Breast epithelium (tissue), 3 donors: ENCODE data around the gene ZRSR2.

Experiments used
- POLR2A ChIP-seq: fragments of 450-650 bp; IDR thresholded peaks from one replicate; pipeline ENCODE4 v1.6.1; 2016; ENCODE audit warnings: antibody characterized with exemption, mild to moderate bottlenecking, moderate library complexity
- POLR2AphosphoS5 ChIP-seq, 3 donors: sonication (generic); formaldehyde crosslinking; IDR thresholded peaks; one replicate each; pipeline ENCODE4 v1.6.1; 2017; ENCODE audit warnings: antibody characterized with exemption in 3 of 3
- TF ChIP-seq, protein P1 (sequence below), 3 donors: fragments of 450-650 bp; IDR thresholded peaks; one replicate each; pipeline ENCODE4 v1.5.1; 2016 to 2017; ENCODE audit warnings: antibody characterized with exemption in 3 of 3, mild to moderate bottlenecking in 3 of 3, moderate library complexity in 3 of 3

DNA sequence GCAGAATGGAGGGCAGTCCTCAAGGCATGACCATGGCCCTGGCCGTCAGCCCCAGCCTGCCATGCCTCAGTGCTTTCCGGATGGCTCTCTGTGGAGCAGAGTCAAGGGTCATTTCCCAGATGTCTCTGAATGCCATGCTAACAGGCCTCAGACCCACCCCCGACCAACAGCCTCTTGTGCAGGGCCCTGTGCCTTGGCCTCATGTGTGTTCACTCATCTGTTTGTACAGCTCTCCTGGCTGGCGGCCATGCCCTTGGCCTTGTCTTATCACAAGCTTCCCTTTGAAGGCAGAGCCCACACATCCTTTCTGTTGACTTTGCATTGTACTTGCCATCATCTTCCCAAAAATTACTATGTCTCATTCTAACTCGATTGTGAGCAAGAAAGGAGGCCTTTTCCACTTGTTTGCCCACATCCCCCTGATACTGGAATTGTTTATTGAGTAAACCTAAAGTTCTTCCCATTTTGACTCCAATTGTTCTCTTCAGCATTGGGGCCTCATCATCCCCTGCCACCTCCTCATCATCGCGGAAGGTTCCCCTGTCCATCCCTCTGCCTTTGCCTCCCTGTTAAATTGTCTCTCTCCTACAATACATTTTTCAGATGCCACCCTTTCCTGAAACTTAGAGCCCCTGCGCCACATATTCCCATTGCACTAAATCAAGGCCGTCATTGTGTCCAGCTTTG, 46.0 kb upstream of the ZRSR2 start:
- TF ChIP-seq, protein P1, sequence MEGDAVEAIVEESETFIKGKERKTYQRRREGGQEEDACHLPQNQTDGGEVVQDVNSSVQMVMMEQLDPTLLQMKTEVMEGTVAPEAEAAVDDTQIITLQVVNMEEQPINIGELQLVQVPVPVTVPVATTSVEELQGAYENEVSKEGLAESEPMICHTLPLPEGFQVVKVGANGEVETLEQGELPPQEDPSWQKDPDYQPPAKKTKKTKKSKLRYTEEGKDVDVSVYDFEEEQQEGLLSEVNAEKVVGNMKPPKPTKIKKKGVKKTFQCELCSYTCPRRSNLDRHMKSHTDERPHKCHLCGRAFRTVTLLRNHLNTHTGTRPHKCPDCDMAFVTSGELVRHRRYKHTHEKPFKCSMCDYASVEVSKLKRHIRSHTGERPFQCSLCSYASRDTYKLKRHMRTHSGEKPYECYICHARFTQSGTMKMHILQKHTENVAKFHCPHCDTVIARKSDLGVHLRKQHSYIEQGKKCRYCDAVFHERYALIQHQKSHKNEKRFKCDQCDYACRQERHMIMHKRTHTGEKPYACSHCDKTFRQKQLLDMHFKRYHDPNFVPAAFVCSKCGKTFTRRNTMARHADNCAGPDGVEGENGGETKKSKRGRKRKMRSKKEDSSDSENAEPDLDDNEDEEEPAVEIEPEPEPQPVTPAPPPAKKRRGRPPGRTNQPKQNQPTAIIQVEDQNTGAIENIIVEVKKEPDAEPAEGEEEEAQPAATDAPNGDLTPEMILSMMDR (IDR thresholded peaks at IDR 0.05): no peak
- TF ChIP-seq POLR2A (no peak), POLR2AphosphoS5 (IDR thresholded peaks at IDR 0.05) (no peak)
